Lower leg skin (tissue), 4 donors: ENCODE results near the gene NLE1. TPM values are rescaled to one million over a fixed set of nuclear protein-coding genes. Genes with fewer than 3 reads are reported as not detected.

Experiments
- DNase-seq, 2 donors: peaks; one replicate each; pipeline ENCODE4 v3.0.0-alpha.2; 2019; ENCODE audit warnings: low spot score in 2 of 2
- H3K4me3 ChIP-seq: fragments of 200-600 bp; sonication (generic); 2 replicates; pipeline ENCODE4 v1.5.1; 2017; ENCODE audit warnings: mild to moderate bottlenecking, low read depth; ENCODE audit not compliant: poor library complexity, severe bottlenecking
- CTCF ChIP-seq, 3 donors: fragments of 450-650 bp; IDR thresholded peaks; one replicate each; pipeline ENCODE4 v1.5.1; 2016; ENCODE audit warnings: antibody characterized with exemption in 3 of 3, mild to moderate bottlenecking in 3 of 3, moderate library complexity in 2 of 3
- POLR2A ChIP-seq, 2 donors: fragments of 450-650 bp; IDR thresholded peaks; one replicate each; pipeline ENCODE4 v1.6.1; 2016 to 2017; ENCODE audit warnings: antibody characterized with exemption in 2 of 2, mild to moderate bottlenecking in 1 of 2, moderate library complexity in 1 of 2
- WGBS, 2 donors: methylation state at CpG; one replicate each; pipeline ENCODE4 v1.1.5; 2018; 5-methylcytosine and 5-hydroxymethylcytosine counted together
- intact Hi-C: fragments of 100-400 bp; cut with DNase I; formaldehyde crosslinking; loops from one replicate; pipeline ENCODE4 v1.15.0; 2023; ENCODE audit warnings: low total_unique reads
- total RNA-seq, 4 donors: library from RNA; depleted of rRNA; stranded (reverse); fragments of >200 nt; gene quantifications; one replicate each; pipeline ENCODE4 v1.1.0, GENCODE V29; 2016

NLE1 gene
- total RNA-seq, 4 donors from 2014 or later, result 12.7 to 23.0 (median 13.2) TPM

- intact Hi-C loops, result no loop called here
- H3K4me3 ChIP-seq, result no peak overlapping the region
- TF ChIP-seq CTCF (IDR thresholded peaks at IDR 0.05) (no peak), POLR2A (IDR thresholded peaks at IDR 0.05) (no peak)
- DNase-seq, result no peak
- WGBS, 2 donors, result 73 to 76% methylated on average over 11 of the region's 11 CpGs
Observed at GRCh38 chr17:35129154-35129972, 12.7 kb downstream of the NLE1 start.

DNA sequence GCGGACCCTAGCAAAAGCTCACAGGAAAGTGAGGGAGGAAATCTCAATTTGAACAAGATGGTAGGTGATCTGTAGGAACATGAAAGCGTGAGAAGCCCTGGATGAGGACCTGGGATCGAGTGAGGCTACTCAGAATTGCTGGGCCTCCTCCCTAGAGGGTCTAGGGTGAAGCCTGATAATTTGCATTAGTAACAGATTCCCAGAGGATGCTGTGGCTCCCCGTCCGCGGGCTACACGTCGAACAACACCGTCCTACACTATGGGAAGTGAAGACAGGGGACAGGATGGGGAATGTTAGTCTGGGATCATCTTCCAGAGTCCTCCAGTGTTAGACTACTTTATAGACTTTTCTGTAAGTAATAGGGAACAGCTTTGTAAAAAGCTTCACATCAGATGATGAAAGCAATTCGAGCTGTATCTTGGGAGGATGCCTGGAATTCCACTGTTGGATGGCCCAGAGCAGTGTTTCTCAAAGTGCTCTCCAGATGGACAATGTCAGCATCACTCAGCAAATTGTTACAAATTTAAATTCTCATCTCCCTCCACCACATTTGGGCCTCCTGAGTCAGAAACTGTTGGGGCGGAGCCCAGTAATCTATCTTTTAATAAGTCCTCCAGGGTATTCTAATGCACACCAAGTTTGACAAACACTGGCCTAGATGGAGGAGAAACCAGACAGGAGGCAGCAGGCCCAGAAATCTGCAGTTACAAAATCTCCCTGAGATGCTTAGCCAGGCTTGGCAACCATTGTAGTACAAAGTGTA lies 14.2 kb downstream of the NLE1 start:
- intact Hi-C loops, result no loop called here
- DNase-seq, result peak in 1 of 2 donors; percentile 48
- no peak overlapping the region for H3K4me3 ChIP-seq
- 59% methylated on average over 11 of the region's 11 CpGs for WGBS, 2 donors
- no peak for TF ChIP-seq POLR2A (IDR thresholded peaks at IDR 0.05)
- no peak for TF ChIP-seq CTCF (IDR thresholded peaks at IDR 0.05)

GRCh38 chr17:35121315-35121714 lies 20.8 kb downstream of the NLE1 start, which contains the start of gene FNDC8:
TSS of gene FNDC8 (plus strand) at chr17:35121615. CDS start at chr17:35121694, 79 bp downstream.
- no peak within 1 kb of the TSS for H3K4me3 ChIP-seq
- intact Hi-C loops, result loop anchor here (5.0 kb wide), 2 partner anchors 124 to 699 kb away; no protein-coding TSS in a partner anchor
- no peak for DNase-seq
- TF ChIP-seq POLR2A (IDR thresholded peaks at IDR 0.05) (no peak), CTCF (IDR thresholded peaks at IDR 0.05) (no peak)
- WGBS, 2 donors, result 88 to 95% methylated on average over 3 of the region's 3 CpGs

DNA sequence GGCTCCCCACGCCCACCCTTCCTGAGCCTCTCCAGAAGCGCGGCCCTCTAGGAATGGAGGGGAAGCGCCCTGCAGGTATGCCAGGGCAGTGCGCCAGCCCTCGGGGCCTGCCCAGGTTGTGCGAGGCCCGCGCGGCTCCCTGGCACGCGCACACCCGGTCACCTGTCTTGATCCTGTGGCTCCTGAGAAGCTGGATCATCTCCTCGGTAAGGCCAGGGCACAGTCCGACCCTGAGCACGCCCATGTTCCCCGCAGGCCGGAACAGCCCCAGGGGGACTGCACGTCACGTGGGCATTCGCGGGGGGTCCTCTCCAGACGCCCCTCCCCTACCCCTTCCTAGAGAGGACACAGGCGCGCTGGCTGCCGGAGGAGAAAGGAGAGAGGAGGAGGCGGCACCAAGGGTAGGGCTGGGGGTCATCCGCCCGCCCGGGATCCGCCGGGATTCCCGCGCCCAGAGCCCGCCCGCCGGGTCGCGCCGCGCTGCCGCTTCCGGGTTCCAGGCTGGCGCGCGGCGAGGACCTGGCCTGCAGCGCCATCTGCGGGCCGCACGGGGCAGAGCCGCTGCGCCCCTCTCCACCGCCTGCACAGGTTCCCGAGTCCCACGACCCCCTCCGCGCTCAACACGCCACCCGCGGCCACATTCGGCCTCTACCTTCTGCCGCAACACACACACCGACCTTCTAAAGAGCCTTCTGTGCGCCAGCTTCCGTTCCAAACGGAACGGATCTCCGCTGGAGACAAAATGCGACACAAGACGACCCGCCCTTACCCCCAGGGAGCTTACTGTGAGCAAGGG lies 22.5 kb downstream of the NLE1 start, which contains the start of gene RAD51D:
Gene RAD51D, minus strand, starts transcription at position 491 of the 796 bp plus-strand sequence. Its CDS starts 247 bp downstream, at position 244.
- H3K4me3 ChIP-seq, result peak within 1 kb of the TSS; percentile 90
- peak in 1 of 2 donors; percentile 95 for DNase-seq
- no peak for TF ChIP-seq POLR2A (IDR thresholded peaks at IDR 0.05)
- TF ChIP-seq CTCF (IDR thresholded peaks at IDR 0.05), result peak in 1 of 3 donors; percentile 48
- intact Hi-C loops, result loop anchor here (5.0 kb wide), 2 partner anchors 122 to 697 kb away; no protein-coding TSS in a partner anchor
- WGBS, 2 donors, result 0 to 1% methylated on average over 33 to 49 of the region's 72 CpGs

- H3K4me3 ChIP-seq, result no peak overlapping the region
- TF ChIP-seq CTCF (IDR thresholded peaks at IDR 0.05) (no peak), POLR2A (IDR thresholded peaks at IDR 0.05) (no peak)
- intact Hi-C loops, result no loop called here
- DNase-seq, result no peak
Observed at GRCh38 chr17:35117984-35118383, 24.1 kb downstream of the NLE1 start.
